ENCODE measurements around the gene TNFRSF21.

Gene TNFRSF21

GRCh38 chr6:47196113-47196512, 113.6 kb downstream of the TNFRSF21 start:
- H3K4me1 ChIP-seq: no peaks in the 10 kb centered on the region
- no peak overlapping the region for H3K4me3 ChIP-seq
- H3K36me3 ChIP-seq (replicated peaks): no peaks in the 10 kb centered on the region
- in situ Hi-C loops (cut with MboI; ENCODE audit: low sequenced_read_pairs): no loop called here
- H3K9me3 ChIP-seq: no peaks in the 10 kb centered on the region
- DNase-seq (ENCODE audit: low spot score in 2 of 2): no peak
- H3K27me3 ChIP-seq (ENCODE audit: low read depth): no peaks in the 10 kb centered on the region

- no peak for DNase-seq (ENCODE audit: low spot score in 2 of 2)
- Histone ChIP-seq H3K4me3 (no peak overlapping the region), H3K9me3 (no peaks in the 10 kb centered on the region), H3K4me1 (no peaks in the 10 kb centered on the region), H3K36me3 (replicated peaks) (no peaks in the 10 kb centered on the region), H3K27me3 (ENCODE audit: low read depth) (no peaks in the 10 kb centered on the region)
- in situ Hi-C loops (cut with MboI; ENCODE audit: low sequenced_read_pairs): no loop called here
Measured at GRCh38 chr6:47195011-47195650, 114.6 kb downstream of the TNFRSF21 start.

GRCh38 chr6:47188588-47189021, 121.1 kb downstream of the TNFRSF21 start:
- Histone ChIP-seq H3K4me3 (no peak overlapping the region), H3K9me3 (no peaks in the 10 kb centered on the region), H3K4me1 (no peaks in the 10 kb centered on the region), H3K27me3 (ENCODE audit: low read depth) (no peaks in the 10 kb centered on the region), H3K36me3 (replicated peaks) (no peaks in the 10 kb centered on the region)
- in situ Hi-C loops (cut with MboI; ENCODE audit: low sequenced_read_pairs): no loop called here
- DNase-seq (ENCODE audit: low spot score in 2 of 2): no peak

- no peak overlapping the region for H3K4me3 ChIP-seq
- no peaks in the 10 kb centered on the region for H3K4me1 ChIP-seq
- DNase-seq (ENCODE audit: low spot score in 2 of 2): no peak
Measured at GRCh38 chr6:47187893-47188587, 121.7 kb downstream of the TNFRSF21 start.

GRCh38 chr6:47187113-47187512, 122.6 kb downstream of the TNFRSF21 start:
- no peak overlapping the region for H3K4me3 ChIP-seq
- no peak for DNase-seq (ENCODE audit: low spot score in 2 of 2)
- H3K27me3 ChIP-seq (ENCODE audit: low read depth): no peaks in the 10 kb centered on the region
- no peaks in the 10 kb centered on the region for H3K9me3 ChIP-seq
- H3K36me3 ChIP-seq (replicated peaks): no peaks in the 10 kb centered on the region
- H3K4me1 ChIP-seq: no peaks in the 10 kb centered on the region
- in situ Hi-C loops (cut with MboI; ENCODE audit: low sequenced_read_pairs): no loop called here

More at GRCh38 chr6:47187893-47188587, 121.7 kb downstream of the TNFRSF21 start:
- no peaks in the 10 kb centered on the region for H3K9me3 ChIP-seq
- no peaks in the 10 kb centered on the region for H3K36me3 ChIP-seq (replicated peaks)
- in situ Hi-C loops (cut with MboI; ENCODE audit: low sequenced_read_pairs): no loop called here
- no peaks in the 10 kb centered on the region for H3K27me3 ChIP-seq (ENCODE audit: low read depth)

- in situ Hi-C loops (cut with MboI; ENCODE audit: low sequenced_read_pairs): no loop called here
- Histone ChIP-seq H3K9me3 (no peaks in the 10 kb centered on the region), H3K4me1 (no peaks in the 10 kb centered on the region), H3K27me3 (ENCODE audit: low read depth) (no peaks in the 10 kb centered on the region), H3K4me3 (no peak overlapping the region), H3K36me3 (replicated peaks) (no peaks in the 10 kb centered on the region)
- DNase-seq (ENCODE audit: low spot score in 2 of 2): no peak
Measured at GRCh38 chr6:47182291-47182957, 127.3 kb downstream of the TNFRSF21 start.

- in situ Hi-C loops (cut with MboI; ENCODE audit: low sequenced_read_pairs): no loop called here
- Histone ChIP-seq H3K4me1 (no peaks in the 10 kb centered on the region), H3K27me3 (ENCODE audit: low read depth) (no peaks in the 10 kb centered on the region), H3K36me3 (replicated peaks) (no peaks in the 10 kb centered on the region), H3K4me3 (no peak overlapping the region), H3K9me3 (no peaks in the 10 kb centered on the region)
- DNase-seq (ENCODE audit: low spot score in 2 of 2): no peak
Measured at GRCh38 chr6:47181681-47182080, 128.0 kb downstream of the TNFRSF21 start.

Data from HAP-1 (cell line).